HPDE6-E6E7 (cell line): ENCODE measurements around the gene GPR142.

Source experiments
- DNase-seq: peaks from one replicate; pipeline ENCODE4 v3.0.0; 2011; ENCODE audit warnings: missing footprints; ENCODE audit errors: extremely low spot score

Gene GPR142

DNA sequence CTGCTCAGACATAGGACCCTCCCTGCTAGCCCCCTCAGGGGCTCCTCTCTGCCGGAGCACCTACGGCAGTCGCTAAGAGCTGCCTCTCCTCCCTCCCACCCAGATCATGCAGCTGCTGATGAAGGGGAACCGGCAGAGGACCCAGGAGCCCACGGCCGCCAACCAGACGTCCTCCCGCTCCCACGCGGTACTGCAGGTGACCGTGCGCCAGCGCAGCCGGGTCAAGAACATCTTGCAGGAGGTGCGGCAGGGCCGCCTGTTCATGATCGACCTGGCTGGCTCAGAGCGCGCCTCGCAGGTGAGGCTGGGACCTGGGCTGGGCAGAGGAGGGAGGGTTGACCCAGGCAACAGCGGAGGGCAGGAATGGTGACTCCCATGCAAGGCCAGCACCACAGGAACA, 22.6 kb upstream of the GPR142 start:
- DNase-seq = no peak

DNA sequence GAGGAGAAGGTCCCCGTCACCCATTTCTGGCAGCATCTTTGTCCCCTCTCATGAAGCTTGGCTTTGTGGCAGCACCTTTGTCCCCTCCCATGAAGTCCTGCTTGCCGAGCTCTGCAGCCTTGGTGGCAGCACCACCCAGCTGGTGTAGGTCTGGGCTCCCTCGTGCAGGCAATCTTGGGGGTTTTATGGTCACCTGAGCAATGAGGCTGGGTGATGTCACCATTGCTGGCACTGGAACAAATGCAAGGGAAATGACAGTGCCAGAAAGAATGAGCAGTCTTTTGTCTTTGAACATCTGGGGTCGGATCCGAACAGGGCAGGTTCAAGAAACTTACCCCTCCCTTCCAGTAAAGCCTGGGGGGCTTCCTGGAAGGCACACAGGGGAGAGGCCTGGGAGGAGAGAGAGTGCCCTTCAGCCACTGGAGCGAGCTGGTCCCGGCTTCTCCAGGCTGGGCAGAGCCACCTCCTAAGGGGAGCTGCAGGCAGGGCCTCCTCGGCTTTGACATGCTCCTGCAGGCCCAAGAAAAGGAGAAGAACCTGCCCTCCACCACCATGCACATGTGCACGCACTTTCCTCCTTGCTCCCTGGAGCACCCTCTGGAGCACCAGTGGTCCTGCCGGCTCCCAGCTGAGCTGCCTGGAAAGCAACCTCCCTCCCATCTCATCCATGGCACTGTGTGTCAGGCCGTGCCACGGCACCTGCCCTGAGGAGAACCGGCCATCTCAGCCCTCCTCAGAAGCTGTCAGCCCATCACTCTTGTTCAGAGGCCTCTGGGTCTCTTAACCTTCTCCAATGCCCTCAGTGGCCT, 21.7 kb upstream of the GPR142 start:
- no peak for DNase-seq

DNA sequence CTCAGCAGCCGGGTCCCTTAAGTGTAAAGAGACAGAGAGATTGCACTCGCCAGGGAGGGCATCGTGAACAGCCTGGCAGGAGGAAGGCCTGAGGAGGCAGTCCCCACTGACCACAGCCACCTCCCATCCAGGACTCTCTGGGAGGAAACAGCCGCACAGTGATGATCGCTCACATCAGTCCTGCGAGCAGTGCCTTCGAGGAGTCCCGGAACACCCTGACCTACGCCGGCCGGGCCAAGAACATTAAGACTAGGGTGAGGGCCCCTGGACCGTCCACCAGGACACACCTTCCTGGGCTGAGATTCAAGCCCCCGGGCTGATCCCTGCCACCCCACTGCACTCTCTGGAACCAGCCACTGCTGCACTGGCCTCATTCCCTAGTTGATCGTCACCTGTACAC, 19.7 kb upstream of the GPR142 start:
- DNase-seq = no peak

DNA sequence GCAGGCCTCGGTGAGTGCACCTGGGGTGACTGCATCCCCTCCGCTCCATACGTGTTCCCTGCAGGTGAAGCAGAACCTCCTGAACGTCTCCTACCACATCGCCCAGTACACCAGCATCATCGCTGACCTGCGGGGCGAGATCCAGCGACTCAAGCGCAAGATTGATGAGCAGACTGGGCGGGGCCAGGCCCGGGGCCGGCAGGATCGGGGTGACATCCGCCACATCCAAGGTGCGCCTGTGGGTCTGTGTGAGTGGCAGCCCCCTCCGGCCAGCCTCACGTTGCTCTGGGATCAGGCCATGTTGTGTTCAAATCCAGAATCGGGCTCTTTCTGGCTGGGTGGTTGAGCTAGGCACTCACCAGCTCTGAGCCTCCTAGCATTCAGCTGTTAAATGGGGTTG, 18.2 kb upstream of the GPR142 start:
- no peak for DNase-seq

DNA sequence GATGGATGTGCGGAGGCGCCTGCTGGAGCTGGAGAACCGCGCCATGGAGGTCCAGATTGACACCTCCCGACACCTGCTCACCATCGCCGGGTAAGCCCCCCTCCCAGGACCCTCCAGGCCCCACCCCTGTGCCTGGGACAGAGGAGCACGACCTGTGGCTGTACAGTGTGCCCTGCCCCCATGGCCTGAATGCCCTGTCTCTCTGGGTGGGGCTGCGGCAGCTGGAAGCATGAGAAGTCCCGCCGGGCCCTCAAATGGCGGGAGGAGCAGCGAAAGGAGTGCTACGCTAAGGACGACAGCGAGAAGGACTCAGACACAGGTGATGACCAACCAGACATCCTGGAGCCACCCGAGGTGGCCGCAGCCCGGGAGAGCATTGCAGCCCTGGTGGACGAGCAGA, 16.8 kb upstream of the GPR142 start:
- no peak for DNase-seq

DNA sequence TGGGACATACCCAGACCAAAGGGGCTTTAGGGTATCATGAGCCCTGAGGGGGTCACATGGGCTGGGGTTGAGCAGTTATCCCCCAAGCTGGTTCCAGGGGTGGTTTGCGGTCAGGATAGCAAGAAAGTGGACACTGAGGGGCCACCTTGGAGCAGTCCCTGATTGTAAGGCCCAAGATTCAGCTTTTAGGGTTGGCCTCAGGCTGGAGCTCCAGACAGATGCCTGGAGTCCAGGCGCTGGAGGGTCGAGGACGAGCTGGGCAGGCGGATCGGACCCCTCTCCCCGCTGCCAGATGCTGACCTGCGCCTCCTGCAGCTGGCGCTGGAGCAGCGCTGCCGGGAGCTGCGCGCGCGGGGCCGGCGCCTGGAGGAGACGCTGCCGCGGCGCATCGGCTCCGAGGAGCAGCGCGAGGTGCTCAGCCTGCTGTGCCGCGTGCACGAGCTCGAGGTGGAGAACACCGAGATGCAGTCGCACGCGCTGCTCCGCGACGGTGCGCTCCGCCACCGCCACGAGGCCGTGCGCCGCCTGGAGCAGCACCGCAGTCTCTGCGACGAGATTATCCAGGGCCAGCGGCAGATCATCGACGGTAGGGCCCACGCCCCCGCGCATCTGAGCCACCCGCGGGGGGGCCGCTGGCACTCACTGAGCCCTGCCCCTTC, 15.6 kb upstream of the GPR142 start:
- DNase-seq = no peak

DNA sequence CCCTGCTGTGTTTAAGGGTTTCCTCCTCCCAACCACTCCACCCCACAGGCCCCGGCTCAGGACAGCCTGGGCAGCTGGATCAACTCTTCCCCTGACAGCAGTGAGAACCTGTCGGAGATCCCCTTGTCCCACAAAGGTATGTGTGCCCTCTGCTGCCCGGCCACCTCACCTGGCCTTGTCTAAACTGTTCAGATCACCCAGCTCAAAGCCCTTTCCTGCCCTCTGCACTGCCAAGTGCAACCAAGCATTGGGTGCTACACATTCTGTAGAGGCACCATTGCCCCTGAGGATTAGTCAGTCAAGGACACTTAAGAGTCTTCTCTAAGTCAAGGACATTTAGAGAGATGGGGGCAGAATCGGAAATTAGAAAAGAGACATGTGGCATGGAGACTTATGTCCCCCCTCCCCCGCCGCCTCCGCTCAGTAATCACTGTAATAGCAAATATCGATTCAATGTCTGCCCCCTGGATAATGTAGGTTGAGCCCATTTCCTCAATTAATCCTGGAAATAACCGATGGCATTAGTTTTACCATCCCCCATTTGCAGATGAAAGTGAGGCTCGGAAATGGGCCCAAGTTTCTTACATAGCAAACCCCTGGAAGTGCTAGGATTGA, 13.8 kb upstream of the GPR142 start:
- DNase-seq = no peak

DNA sequence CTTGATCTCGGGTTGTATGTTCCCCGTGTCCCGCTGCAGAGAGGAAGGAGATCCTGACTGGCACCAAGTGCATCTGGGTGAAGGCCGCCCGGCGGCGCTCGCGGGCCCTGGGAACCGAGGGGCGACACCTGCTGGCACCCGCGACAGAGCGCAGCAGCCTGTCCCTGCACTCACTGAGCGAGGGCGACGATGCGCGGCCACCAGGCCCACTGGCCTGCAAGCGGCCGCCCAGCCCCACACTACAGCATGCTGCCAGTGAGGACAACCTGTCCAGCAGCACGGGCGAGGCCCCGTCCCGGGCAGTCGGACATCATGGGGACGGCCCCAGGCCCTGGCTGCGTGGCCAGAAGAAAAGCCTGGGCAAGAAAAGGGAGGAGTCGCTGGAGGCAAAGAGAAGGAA, 13.2 kb upstream of the GPR142 start:
- DNase-seq = no peak

DNA sequence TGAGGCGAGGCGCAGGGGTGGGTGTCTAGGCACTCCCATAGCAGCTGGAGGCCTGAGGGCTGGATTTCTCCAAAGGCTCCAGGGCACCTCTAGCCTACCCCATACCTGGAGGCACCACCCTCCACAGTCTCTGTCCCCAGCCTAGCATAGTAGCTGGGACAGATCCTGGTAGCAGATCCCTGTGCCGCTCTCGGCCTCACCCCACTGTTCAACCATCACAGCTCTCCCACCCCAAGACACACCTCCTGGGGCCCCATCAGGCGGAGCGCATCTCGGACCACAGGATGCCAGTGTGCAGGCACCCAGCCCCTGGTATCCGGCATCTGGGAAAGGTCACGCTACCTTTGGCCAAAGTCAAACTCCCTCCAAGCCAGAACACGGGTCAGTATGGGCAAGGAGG, 12.7 kb upstream of the GPR142 start:
- no peak for DNase-seq

DNA sequence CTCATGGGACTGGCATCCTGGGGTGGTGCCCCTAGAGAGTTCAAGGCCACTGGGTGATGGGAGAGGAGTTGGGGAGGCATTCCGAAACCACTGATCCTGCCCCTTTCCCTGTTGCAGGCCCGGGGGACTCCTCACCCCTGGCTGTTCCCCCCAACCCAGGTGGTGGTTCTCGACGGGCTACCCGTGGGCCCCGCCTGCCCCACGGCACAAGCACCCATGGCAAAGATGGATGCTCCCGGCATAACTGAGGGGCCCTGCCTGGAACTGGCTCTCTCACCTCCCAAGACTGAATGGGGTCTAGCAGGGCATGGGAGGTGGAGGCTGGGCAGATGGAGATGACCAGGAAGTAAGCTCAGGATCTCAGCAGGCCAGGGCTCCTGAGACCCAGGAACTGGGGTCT, 12.2 kb upstream of the GPR142 start:
- no peak for DNase-seq

DNA sequence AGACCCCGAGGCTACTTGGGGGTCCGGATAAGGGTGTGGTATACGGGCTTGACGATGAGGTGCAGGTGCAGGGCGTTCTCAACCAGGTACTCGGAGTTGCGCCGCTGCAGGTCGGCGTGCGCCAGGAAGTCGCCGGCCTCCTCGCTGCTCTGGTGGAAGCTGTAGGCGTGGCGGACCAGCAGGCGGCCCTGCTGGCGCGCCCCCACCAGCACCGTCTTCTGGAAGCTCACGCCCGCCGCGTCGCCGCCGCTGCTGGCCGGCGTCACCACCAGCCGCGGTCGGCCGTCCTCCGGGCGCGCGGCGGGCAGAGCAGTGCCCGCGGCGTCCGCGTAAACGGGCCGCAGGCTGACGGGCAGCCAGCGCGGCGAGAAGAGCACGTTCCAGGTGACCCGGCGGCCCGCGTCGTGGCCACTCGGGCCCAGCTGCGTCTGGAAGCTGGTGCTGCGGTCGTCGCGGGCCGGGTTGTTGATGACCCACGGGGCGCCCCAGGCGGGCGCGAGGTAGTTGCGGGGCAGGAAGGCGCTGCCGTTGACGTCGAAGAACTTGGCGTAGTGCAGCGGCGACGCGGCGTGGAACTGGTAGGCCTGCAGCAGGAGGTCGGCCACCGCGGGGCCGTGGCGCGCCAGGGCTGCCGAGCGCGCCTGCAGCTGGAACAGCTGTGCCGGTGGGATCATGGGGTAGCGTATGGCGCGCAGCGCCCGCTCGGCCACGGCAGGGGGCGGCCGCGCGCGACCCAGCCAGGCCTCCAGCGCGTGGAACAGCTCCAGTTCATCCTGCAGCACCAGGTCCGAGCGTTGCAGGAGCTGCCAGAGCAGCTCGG, 10.4 kb upstream of the GPR142 start:
- DNase-seq = no peak

DNA sequence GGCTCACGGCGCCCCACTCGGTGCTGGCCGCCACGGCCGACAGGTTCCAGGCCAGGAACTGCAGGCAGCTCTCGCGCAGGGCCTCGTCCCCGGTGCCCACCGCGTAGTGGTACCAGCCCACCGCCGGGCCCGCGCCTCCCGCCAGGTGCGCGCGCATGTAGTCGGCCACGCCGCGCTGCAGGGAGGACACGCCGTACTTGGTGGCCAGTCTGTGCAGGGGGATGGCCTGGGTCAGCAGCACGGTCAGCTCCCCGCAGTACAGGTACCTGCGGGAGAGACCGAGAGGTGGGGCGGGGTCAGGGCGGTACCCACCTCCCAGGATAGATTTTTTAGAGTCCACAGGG, 9.9 kb upstream of the GPR142 start:
- no peak for DNase-seq

DNA sequence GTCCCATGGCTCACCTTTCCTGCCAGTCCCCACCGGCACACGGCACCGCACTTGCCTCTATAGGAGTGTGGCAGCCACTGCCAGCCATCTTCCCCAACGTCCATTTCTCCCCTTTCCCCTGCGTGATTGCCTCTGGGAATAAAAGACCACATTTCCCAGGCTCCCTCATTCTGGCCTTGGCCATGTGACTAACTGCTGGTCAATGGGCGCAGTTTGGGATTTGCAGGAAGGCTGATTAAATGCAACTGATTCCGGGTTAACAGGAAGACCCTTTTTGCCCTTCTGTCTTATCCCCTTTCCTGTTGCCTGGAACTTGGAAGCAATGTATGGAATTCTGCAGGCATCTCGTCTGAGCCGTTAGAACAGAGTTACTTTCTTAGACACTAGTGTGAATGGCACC, 8.6 kb upstream of the GPR142 start:
- DNase-seq = no peak

DNA sequence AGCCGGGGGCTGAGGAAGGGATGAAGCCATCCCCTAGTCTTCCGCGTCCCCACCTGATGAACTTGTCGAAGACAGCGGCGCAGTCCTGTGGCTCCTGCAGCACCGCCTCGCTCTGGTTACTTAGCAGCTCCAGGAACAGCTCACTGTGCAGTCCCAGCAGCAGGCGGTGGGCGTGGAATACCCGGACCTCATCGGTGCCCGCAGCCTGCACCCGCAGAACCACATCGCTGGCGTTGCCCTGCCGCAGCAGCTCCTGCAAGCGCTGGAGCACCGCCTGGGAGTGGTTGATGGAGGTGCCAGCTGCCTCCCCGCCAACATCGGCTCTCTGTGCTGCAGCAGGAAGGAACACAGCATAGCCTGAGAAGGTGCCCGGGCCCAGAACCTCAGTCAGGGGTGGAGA, 7.4 kb upstream of the GPR142 start:
- DNase-seq = no peak

DNA sequence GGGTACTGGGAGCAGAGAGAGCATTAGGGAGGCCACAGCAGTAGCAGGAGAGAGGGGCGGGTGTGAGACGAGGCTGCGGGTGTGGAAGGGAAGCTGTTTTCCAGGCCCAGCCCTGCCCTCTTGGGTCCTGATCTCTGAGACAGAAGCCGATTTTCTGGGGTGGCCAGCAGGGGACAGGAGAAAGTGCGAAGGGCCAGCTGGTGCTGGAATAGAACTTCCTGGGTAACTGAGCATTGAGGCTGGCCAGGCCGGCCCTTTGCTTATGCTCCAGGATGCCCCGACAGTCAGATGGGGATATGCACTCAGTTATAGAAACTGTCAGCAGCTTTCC, 6.4 kb upstream of the GPR142 start:
- no peak for DNase-seq

DNA sequence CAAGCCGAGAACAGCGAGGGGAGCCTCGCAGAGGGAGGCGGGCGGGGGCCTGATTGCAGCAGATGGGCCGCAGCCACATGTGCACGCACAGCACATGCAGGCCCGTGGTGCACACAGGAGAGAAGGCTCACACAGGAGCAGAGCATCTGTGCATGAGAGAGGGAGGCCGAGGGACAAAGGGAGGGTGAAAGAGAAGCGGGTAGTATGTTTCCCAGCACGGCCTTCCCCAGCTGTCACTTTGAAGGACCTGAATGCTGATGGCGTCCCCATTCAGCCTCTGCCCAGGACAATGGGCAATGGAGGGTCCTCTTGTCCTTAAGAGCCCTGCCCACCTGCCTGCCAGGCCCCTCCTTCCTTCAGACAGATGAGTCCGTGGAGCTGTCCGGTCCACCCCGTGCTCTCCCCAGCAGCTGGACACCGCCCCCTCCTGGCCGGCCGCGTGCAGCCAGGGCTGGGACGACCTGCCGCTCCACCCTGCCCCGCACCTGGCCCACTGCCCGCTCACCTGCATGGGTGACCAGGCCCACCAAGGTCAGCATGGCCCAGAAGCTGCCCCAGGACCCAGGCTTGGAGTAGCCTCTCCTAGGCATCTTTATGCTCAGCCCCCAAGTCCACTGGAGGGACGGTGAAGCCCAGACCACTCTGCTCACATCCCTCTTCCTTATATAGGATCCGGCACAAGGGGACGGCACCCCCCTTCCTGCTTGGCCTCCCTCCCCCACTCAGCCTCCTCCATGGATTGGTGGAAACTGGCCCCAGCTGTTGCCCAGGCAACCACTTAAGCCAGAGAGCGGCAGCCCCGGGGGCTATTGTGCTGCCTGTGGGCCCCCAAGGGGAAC, 5.9 kb upstream of the GPR142 start, which contains the start of gene BTBD17:
TSS of gene BTBD17 (minus strand) at position 639 of the 839 bp plus-strand sequence. CDS start at position 590, 49 bp downstream.
- peak; percentile 33 for DNase-seq

DNA sequence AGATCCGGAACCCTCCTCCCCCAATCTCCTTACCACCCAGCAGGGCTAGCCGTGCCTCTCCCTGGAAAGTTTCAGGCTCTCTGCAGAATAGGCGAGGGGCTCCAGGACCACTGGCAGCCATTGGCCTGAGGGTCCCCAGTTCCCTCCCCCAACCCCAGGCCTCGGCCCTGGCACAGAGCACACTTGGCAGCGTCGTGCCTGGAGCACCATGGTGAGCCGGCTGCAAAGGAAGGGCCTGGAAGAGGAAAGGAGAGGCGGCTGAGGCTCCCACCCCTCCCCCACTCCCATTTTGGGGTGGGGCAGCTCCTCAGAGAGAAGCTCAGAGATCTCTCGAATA, 5.3 kb upstream of the GPR142 start:
- DNase-seq = no peak

DNA sequence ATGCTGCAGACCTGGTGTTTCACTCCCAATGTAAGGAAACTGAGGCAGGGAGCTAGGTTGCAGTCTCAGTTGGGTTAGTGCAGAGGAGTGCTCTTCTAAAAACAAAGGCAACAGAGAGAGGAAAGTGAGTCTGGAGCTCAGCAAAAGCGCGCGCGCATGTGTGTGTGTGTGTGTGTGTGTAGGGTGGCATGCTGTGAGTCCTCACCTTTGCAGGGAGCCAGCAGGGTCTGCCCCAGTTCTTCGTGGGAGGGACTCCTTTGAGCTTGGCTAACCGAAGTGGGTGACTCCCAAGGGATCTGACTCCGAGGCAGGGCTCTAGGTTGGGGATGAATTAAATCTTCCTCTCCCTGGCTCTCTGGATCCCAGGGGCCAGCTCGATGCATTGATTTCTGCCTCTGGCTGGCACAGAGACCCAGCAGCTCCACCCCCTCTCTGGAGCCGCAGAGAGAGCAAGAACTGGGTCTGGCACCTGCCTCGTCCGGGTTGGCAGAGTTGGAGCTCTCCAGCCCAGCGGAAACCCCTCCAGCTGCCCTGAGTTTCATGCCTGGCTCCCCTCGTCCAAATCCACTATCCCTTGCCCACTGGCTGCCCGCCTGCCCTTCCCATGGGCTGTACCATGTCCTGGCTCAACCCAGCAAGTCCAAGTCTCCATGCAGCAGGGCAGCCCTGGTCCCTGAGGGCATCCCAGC, 4.4 kb upstream of the GPR142 start:
- no peak for DNase-seq

DNA sequence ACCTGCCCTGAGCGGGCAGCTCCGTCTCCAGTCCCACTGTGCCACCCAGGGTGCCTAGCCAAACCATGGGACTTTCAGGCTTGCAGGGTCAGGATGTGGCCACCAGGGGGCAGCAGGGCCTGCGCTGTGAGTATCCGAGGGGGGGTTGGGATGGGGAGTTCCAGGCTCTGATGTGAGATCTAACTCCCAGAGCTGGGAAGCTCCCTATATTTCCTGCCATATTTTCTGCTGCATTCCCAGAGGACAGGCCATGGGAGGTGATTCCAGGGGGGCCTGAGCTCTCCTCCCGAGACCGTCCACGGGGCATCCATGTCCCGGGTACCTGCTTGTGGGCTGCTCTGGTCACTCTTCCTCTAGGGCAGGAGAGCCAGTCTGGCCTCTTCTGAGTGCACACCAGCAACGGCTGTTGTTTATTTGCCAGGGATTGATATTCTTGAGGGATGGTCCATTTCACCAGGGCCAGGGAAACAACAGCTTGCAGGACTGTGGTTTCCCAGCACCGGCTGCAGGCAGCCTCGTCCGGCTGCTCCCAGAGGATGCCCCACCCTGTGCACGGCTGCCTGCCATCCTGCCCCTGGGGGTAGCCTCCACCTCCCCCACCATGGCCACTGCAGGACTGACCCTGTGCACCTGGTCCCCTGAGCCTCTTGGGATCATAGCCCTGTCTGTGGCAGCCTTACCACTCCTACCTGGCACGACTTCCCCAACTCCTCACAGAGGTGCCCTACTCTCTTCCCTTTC, 1.2 kb downstream of the GPR142 start:
- DNase-seq = peak; percentile 46

DNA sequence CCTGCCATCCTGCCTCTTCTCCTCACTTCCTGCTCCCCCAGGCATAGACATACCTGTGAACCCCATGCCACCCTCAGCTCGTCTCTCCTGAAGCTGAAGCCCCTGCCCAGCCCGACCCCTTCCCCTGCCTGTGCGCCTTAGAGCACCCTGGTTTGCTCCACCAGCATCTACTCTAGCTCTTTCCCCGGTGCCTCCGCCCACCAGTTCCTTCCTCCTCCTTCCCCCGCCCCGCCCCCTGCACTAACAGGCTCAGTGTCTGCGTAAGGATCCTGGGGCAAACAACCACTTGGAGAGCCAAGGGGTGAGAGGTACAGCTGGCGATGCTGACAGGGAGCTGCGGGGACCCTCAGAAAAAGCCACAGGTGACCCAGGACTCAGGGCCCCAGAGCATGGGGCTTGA, 1.9 kb downstream of the GPR142 start:
- DNase-seq = no peak
